K562 (cell line): Measurements from ENCODE around the gene CTNNA3. TPM values are rescaled to one million over a fixed set of nuclear protein-coding genes. Genes with fewer than 3 reads are reported as not detected.

Experiments used
- ATAC-seq: fragments of 200-7000 bp; cut with Tn5 transposase; 3 replicates; pipeline ENCODE4 v1.9.1; 2020; ENCODE audit warnings: moderate library complexity
- BruUV-seq: library from RNA; stranded (reverse); fragments of 400-500 nt; replicated peaks from 2 replicates; lab custom pipeline; 2021; lab: Mats Ljungman, UMichigan
- CTCF ChIA-PET: fragments of 300-600 bp; formaldehyde crosslinking; extraction: SDS; loops from one replicate; lab custom pipeline; 2021; ENCODE audit warnings: low intra/inter-chr PET ratio; lab: Yijun Ruan, JAX
- POLR2A ChIA-PET: fragments of 300-600, 350-650 bp; sonication (Branson Sonifier 250); formaldehyde crosslinking; extraction: SDS; loops from one replicate; lab custom pipeline; 2021; ENCODE audit warnings: antibody characterized with exemption, inconsistent platforms; lab: Yijun Ruan, JAX
- DNase-seq, 4 experiments: peaks; one replicate each; pipeline versions ENCODE4 v3.0.0 to v3.0.0-alpha.2; 2011 to 2018; ENCODE audit warnings: low spot score in 3 of 4, mixed read lengths in 3 of 4; ENCODE audit errors: extremely low read depth in 1 of 4
- FAIRE-seq: peaks from 2 replicates; lab custom pipeline; 2011; peaks lifted over from hg19 to GRCh38; lab: Jason Lieb, UNC
- H2AFZ ChIP-seq: 2 replicates; pipeline ENCODE4 v1.6.0; 2011; ENCODE audit warnings: low read depth, low read length, control low read depth, inconsistent platforms
- H3K27ac ChIP-seq: fragments of 200-600 bp; 3 replicates; pipeline ENCODE4 v1.8.0; 2011; ENCODE audit warnings: low read depth, mild to moderate bottlenecking, control low read depth, inconsistent platforms, low read length, moderate library complexity, mixed read lengths; ENCODE audit errors: extremely low read depth
- H3K27me3 ChIP-seq, 2 experiments: fragments of 300-600 bp in 1 of 2; 2 replicates in 1 of 2; 3 replicates in 1 of 2; pipeline versions ENCODE4 v1.6.0 to v1.8.0; 2011; ENCODE audit warnings: inconsistent platforms in 2 of 2, low read length in 2 of 2, mild to moderate bottlenecking in 1 of 2, mixed read lengths in 1 of 2, moderate library complexity in 1 of 2; ENCODE audit not compliant: control insufficient read depth in 2 of 2, insufficient read depth in 2 of 2
- H3K36me3 ChIP-seq: fragments of 300-600 bp; 3 replicates; pipeline ENCODE4 v1.8.0; 2011; ENCODE audit warnings: mild to moderate bottlenecking, low read length, inconsistent platforms; ENCODE audit not compliant: control insufficient read depth, insufficient read depth
- H3K4me1 ChIP-seq, 2 experiments: fragments of 200-600 bp in 1 of 2; replicated peaks in 1 of 2; 2 replicates in 1 of 2; 3 replicates in 1 of 2; pipeline versions ENCODE4 v1.5.1 to v1.8.0; 2011; ENCODE audit warnings: inconsistent platforms in 2 of 2, low read length in 2 of 2, mild to moderate bottlenecking in 1 of 2, mixed read lengths in 1 of 2, moderate library complexity in 1 of 2; ENCODE audit not compliant: control insufficient read depth in 2 of 2, insufficient read depth in 2 of 2
- H3K4me2 ChIP-seq: 2 replicates; pipeline ENCODE4 v1.6.1; 2011; ENCODE audit warnings: low read length, control low read depth, inconsistent platforms, mixed read lengths; ENCODE audit not compliant: insufficient read depth
- H3K4me3 ChIP-seq: fragments of 200-600 bp; sonication (generic), shearing (Covaris generic); 2 replicates; pipeline ENCODE4 v1.5.1; 2016; ENCODE audit warnings: control low read depth, inconsistent platforms
- H3K79me2 ChIP-seq: fragments of 200-600 bp; 3 replicates; pipeline ENCODE4 v1.8.0; 2011; ENCODE audit warnings: low read length, inconsistent platforms; ENCODE audit not compliant: control insufficient read depth, insufficient read depth
- H3K9ac ChIP-seq, 2 experiments: 2 replicates each; pipeline versions ENCODE4 v1.6.0 to v1.6.1; 2011; ENCODE audit warnings: low read depth in 2 of 2, low read length in 2 of 2, control low read depth in 1 of 2, inconsistent platforms in 1 of 2, mild to moderate bottlenecking in 1 of 2, mixed read lengths in 1 of 2; ENCODE audit not compliant: insufficient read depth in 1 of 2
- H3K9me1 ChIP-seq: one replicate; pipeline ENCODE4 v1.6.0; 2011; ENCODE audit warnings: inconsistent platforms, mild to moderate bottlenecking, low read length, moderate library complexity; ENCODE audit not compliant: control insufficient read depth, insufficient read depth
- H3K9me3 ChIP-seq: replicated peaks from 2 replicates; pipeline ENCODE4 v1.5.1; 2011; ENCODE audit warnings: low read depth, low read length, inconsistent platforms; ENCODE audit not compliant: control insufficient read depth, insufficient read depth
- H4K20me1 ChIP-seq: replicated peaks from 2 replicates; pipeline ENCODE4 v1.6.1; 2011; ENCODE audit warnings: low read length, inconsistent platforms, mixed read lengths; ENCODE audit not compliant: control insufficient read depth, insufficient read depth
- CC2D1A ChIP-seq: fragments of 450-650 bp; IDR thresholded peaks from 2 replicates; pipeline ENCODE4 v1.6.1; 2017; ENCODE audit warnings: mild to moderate bottlenecking
- HES1 ChIP-seq: fragments of 450-650 bp; IDR thresholded peaks from 2 replicates; pipeline ENCODE4 v1.6.1; 2016; ENCODE audit warnings: low read depth, mild to moderate bottlenecking, moderate library complexity
- RERE ChIP-seq: sonication (generic); formaldehyde crosslinking; IDR thresholded peaks from 2 replicates; pipeline ENCODE4 v1.8.0; 2023; ENCODE audit warnings: missing genetic modification reagents, mild to moderate bottlenecking, borderline replicate concordance
- SMAD2 ChIP-seq: fragments of 150-350 bp; IDR thresholded peaks from 2 replicates; pipeline ENCODE4 v1.6.1; 2014; ENCODE audit warnings: low read depth, mild to moderate bottlenecking, low read length
- SMARCE1 ChIP-seq: fragments of 450-650 bp; IDR thresholded peaks from 2 replicates; pipeline ENCODE4 v1.7.1; 2016; ENCODE audit warnings: mild to moderate bottlenecking
- TBL1XR1 ChIP-seq, 2 experiments: IDR thresholded peaks; 2 replicates each; pipeline ENCODE4 v1.6.1; 2012; ENCODE audit warnings: improper control_type of control experiment in 2 of 2, low read length in 2 of 2, mild to moderate bottlenecking in 1 of 2
- ZNF217 ChIP-seq: sonication (generic); formaldehyde crosslinking; IDR thresholded peaks from 2 replicates; pipeline ENCODE4 v1.8.0; 2022; ENCODE audit warnings: mild to moderate bottlenecking, missing genetic modification reagents
- ZNF384 ChIP-seq: IDR thresholded peaks from 2 replicates; pipeline ENCODE4 v1.6.1; 2012; ENCODE audit warnings: low read depth, low read length, improper control_type of control experiment
- WGBS: fragments of 100-300 bp; shearing (Covaris generic); methylation state at CpG from one replicate; pipeline ENCODE4 v1.1.6; 2016; ENCODE audit warnings: low coverage, mixed read lengths; ENCODE audit not compliant: insufficient coverage; ENCODE audit errors: missing lambda C conversion rate; 5-methylcytosine and 5-hydroxymethylcytosine counted together
- in situ Hi-C: fragments of 300-500 bp; cut with MboI; formaldehyde crosslinking; loops from 4 replicates; pipeline ENCODE4 v1.15.0; 2018; ENCODE audit warnings: inconsistent platforms, mixed read lengths
- intact Hi-C: fragments of 100-400 bp; cut with micrococcal nuclease; formaldehyde crosslinking; loops from 2 replicates; pipeline ENCODE4 v1.14.2; 2022
- polyA plus RNA-seq, 8 experiments: library from polyadenylated mRNA; depleted of rRNA in 4 of 8; stranded (reverse) in 5 of 8; unstranded in 3 of 8; fragments of >200 nt; fragmentation: Nextera tagmentation in 2 of 8; fragmentation: Illumina TruSeq in 1 of 8; extraction: Ambion mirVana in 2 of 8; extraction: Trizol in 1 of 8; gene quantifications; 2 replicates each; pipeline versions ENCODE4 v1.2.1 to v1.2.3, GENCODE V29; 2011 to 2014; ENCODE audit warnings: inconsistent platforms in 1 of 8, missing spikeins in 1 of 8
- total RNA-seq, 7 experiments: library from RNA; depleted of rRNA in 6 of 7; stranded (reverse); fragments of >200 nt in 6 of 7; fragmentation: Illumina TruSeq in 2 of 7; extraction: Trizol in 2 of 7; gene quantifications; 2 replicates each; pipeline versions ENCODE4 v1.2.1 to v1.2.3, GENCODE V29; 2011 to 2021; ENCODE audit warnings: low replicate concordance in 1 of 7

Gene CTNNA3
- total and polyA plus RNA-seq, 9 of the 15 experiments (the other 6 are each of a cell fraction or from before 2014, with no cell fraction given): 0.04 TPM; not detected in 8

GRCh38 chr10:66752714-66753113 is 943.3 kb downstream of the CTNNA3 start:
- Histone ChIP-seq H4K20me1 (no peaks in the 10 kb centered on the region), H3K4me2 (no peak overlapping the region), H3K9me1 (no peaks in the 10 kb centered on the region), H3K79me2 (no peaks in the 10 kb centered on the region), H3K27ac (no peak overlapping the region), H3K9ac (no peak overlapping the region), H3K9me3 (no peaks in the 10 kb centered on the region), H2AFZ (no peak overlapping the region), H3K4me3 (no peak overlapping the region), H3K27me3 (no peaks in the 10 kb centered on the region), H3K4me1 (no peaks in the 10 kb centered on the region), H3K36me3 (no peaks in the 10 kb centered on the region)
- TF ChIP-seq TBL1XR1 (IDR thresholded peaks at IDR 0.05; ENCODE audit: low read length in 2 of 2) (no peak), SMAD2 (no peak), ZNF384 (no peak), CC2D1A (no peak), SMARCE1 (no peak), RERE (no peak), HES1 (no peak), ZNF217 (CRISPR knock-in tag) (no peak)
- ChIA-PET CTCF (no interaction called here), POLR2A (no interaction called here)
- FAIRE-seq: no peak
- DNase-seq: no peak
- intact Hi-C loops (no loop called here), in situ Hi-C loops (no loop called here)
- no peak for ATAC-seq
- no TSS peak for BruUV-seq
- WGBS: 0% methylated on average over 1 of the region's 1 CpG
